ENCODE data around the gene GAB2.

The GAB2 gene

DNA sequence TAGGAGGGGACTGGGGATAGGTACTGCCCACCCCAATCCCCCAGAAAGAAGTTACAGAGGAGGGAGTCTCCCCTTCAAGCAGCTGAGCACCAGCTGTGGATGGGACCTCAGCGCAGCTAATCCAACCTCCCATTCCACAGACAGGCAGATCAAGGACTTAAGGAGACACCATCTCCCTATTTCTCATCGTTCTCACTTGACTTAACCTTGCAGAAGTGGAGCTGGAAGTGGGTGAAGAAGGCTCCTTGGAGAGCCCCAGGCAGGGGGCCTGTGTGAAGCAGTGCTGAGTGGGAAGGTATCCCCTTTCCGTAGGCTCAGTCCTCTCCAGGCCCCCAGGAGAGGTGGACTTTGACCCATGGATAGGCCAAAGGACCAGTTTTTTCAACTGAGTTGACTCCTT lies 201.6 kb downstream of the GAB2 start:
- TF ChIP-seq, protein P1, sequence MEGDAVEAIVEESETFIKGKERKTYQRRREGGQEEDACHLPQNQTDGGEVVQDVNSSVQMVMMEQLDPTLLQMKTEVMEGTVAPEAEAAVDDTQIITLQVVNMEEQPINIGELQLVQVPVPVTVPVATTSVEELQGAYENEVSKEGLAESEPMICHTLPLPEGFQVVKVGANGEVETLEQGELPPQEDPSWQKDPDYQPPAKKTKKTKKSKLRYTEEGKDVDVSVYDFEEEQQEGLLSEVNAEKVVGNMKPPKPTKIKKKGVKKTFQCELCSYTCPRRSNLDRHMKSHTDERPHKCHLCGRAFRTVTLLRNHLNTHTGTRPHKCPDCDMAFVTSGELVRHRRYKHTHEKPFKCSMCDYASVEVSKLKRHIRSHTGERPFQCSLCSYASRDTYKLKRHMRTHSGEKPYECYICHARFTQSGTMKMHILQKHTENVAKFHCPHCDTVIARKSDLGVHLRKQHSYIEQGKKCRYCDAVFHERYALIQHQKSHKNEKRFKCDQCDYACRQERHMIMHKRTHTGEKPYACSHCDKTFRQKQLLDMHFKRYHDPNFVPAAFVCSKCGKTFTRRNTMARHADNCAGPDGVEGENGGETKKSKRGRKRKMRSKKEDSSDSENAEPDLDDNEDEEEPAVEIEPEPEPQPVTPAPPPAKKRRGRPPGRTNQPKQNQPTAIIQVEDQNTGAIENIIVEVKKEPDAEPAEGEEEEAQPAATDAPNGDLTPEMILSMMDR (IDR thresholded peaks at IDR 0.05; ENCODE audit: extremely low read depth, insufficient read depth, missing control alignments), result no peak
- in situ Hi-C loops (cut with MboI; ENCODE audit: low pct_unique_long_range_greater_than_20kb, low sequenced_read_pairs, unreplicated experiment), result no loop called here
- DNase-seq (ENCODE audit: low spot score), result no peak

DNA sequence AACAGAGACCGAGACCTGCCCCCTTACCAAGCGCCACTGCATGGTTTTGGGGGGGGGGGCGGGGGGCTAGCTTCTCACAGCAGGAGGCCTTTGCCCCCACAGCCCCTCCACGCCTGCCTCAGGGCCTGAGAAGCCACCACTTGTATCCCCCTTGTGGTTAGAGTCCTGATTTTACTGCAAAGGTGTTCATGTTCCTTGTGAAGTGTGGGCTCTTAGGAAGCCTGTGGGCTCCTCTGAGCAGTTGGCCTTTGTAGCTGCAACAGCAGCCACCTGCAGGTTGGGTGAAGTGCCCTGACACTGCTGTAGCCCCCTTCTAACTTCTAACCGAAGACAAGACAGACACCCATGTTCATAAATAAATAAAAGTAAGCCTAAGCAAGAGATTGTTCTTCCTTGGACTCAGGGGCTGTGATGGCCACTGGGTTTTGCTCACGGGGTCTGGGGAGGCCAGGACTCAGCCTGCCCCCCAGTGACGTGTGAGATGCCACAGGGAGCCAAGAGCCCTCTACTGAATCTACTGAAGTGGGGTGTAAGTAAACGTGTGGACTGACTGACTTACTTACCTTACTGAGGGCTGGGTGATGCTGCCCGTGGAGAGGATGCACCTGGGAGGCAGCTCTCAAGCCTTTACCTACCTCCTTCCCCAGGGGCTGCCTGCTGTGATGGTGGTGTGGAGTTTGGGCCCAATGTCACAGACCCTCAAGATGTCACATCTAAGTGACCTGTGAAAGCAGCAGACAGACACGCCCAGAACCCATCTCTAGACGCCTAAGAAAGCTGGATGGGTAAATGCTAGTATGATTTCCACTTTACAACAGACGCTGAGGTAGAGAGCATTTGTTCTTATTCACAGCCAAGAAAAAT lies 203.1 kb downstream of the GAB2 start:
- in situ Hi-C loops (cut with MboI; ENCODE audit: low pct_unique_long_range_greater_than_20kb, low sequenced_read_pairs, unreplicated experiment), result no loop called here
- TF ChIP-seq, protein P1 (IDR thresholded peaks at IDR 0.05; ENCODE audit: extremely low read depth, insufficient read depth, missing control alignments), result no peak

DNA sequence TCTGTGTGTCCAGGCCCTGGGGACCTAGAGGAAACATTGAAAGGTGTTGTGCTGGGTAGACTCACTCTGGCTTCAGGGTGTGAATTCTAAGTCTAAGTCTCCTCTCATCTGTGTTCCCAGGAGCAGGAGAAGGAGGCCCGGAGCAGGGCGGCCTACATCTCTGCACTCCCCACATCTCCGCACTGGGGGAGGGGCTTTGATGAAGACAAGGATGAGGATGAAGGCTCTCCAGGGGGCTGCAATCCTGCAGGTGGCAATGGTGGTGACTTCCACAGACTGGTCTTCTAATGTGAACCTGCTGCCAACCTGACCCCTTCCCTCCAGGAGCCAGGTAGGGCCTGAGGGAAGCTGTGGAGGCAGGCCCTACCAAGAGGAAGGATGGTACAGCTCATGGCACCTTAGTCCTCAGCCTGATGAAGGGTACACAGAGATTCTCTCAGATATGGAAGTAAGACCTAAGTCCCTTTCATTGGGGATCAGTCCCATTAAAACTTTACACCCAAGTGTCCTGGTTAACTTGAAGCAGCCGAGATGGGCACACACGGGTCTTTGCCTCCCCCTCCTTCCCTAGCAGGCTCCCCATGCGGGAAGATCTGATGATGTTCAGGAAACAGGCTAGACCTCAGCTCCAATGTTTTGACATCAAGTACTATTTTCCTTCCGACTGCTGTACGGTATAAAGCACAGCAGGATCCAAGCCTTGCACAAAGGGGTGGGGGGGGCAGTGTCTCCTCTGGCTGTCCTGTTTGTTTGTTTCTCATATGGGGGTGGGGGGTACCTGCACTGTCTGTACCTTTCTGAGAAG lies 203.9 kb downstream of the GAB2 start:
- TF ChIP-seq, protein P1 (IDR thresholded peaks at IDR 0.05; ENCODE audit: extremely low read depth, insufficient read depth, missing control alignments), result no peak
- in situ Hi-C loops (cut with MboI; ENCODE audit: low pct_unique_long_range_greater_than_20kb, low sequenced_read_pairs, unreplicated experiment), result no loop called here
- no peak for DNase-seq (ENCODE audit: low spot score)

More for the DNA sequence above, 203.1 kb downstream of the GAB2 start:
- no peak for DNase-seq (ENCODE audit: low spot score)

DNA sequence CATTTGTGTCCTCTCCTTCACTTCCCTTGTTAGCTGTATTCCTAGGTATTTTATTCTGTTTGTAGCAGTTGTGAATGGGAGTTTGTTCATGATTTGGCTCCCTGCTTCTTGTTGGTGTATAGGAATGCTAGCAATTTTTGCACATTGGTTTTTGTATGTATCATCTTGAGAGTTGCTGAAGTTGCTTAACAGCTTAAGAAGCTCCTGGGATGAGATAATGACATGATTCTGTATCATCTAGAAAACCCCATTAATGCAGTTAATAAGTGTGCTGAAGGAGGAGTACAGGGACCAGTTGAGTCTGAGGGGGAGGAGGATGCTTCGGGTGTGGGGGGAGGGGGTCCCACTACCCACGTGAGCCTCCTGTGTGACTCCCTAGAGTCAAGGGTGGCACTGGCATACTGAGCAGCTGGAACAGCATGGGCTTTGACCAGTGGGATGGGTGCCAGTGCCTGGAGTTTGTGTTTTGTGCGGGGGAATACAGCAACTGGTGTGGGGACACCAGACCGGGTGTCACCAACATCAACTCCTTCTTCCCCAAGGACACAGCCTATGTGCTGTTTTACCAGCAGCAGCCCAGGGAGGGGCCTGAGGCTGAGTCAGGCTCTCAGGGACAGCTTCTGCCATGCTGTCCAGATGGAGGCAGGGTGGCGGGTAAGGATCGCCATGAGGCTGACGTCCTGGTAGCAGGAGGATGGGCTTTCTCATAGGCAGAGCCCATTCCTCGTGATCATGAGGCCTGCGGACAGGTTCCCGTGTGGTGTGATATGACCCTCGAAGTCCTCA lies 204.8 kb downstream of the GAB2 start:
- no peak for DNase-seq (ENCODE audit: low spot score)
- TF ChIP-seq, protein P1 (IDR thresholded peaks at IDR 0.05; ENCODE audit: extremely low read depth, insufficient read depth, missing control alignments), result no peak
- in situ Hi-C loops (cut with MboI; ENCODE audit: low pct_unique_long_range_greater_than_20kb, low sequenced_read_pairs, unreplicated experiment), result no loop called here

DNA sequence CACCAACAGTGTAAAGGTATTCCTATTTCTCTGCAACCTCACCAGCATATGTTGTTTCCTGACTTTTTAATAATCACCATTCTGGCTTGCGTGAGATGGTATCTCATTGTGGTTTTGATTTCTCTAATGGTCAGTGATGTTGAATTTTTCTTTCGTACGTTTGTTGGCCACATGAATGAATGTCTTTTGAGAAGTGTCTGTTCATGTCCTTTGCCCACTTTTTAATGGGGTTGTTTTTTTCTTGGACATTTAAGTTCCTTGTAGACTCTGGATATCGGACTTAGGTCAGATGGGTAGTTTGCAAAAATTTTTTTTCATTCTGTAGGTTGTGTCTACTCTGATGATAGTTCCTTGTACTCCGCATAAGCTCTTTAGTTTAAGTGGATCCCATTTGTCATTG lies 206.1 kb downstream of the GAB2 start:
- in situ Hi-C loops (cut with MboI; ENCODE audit: low pct_unique_long_range_greater_than_20kb, low sequenced_read_pairs, unreplicated experiment), result no loop called here
- TF ChIP-seq, protein P1 (IDR thresholded peaks at IDR 0.05; ENCODE audit: extremely low read depth, insufficient read depth, missing control alignments), result no peak
- no peak for DNase-seq (ENCODE audit: low spot score)

DNA sequence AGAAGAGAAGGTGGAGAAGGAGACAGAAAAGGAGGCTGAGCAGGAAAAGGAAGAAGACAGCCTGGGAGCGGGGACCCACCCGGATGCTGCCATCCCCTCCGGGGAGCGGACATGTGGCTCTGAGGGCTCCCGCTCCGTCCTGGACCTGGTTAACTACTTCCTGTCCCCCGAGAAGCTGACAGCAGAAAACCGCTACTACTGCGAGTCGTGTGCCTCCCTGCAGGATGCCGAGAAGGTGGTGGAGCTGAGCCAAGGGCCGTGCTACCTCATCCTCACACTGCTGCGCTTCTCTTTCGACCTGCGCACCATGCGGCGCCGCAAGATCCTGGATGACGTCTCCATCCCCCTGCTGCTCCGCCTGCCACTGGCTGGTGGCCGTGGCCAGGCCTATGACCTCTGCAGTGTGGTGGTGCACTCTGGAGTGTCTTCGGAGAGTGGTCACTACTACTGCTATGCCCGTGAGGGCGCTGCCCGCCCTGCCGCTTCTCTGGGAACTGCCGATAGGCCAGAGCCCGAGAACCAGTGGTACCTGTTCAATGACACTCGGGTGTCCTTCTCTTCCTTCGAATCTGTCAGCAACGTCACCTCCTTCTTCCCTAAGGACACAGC lies 207.5 kb downstream of the GAB2 start:
- in situ Hi-C loops (cut with MboI; ENCODE audit: low pct_unique_long_range_greater_than_20kb, low sequenced_read_pairs, unreplicated experiment), result no loop called here
- no peak for DNase-seq (ENCODE audit: low spot score)
- TF ChIP-seq, protein P1 (IDR thresholded peaks at IDR 0.05; ENCODE audit: extremely low read depth, insufficient read depth, missing control alignments), result no peak

Measured in GM13977 (cell line).